GM18858 (cell line): Measurements from ENCODE around the gene FAM170B.

Source experiments
- ATAC-seq: cut with Tn5 transposase; IDR thresholded peaks from one replicate; pipeline ENCODE4 v1.9.1; 2021; ENCODE audit not compliant: unreplicated experiment

The FAM170B gene

DNA sequence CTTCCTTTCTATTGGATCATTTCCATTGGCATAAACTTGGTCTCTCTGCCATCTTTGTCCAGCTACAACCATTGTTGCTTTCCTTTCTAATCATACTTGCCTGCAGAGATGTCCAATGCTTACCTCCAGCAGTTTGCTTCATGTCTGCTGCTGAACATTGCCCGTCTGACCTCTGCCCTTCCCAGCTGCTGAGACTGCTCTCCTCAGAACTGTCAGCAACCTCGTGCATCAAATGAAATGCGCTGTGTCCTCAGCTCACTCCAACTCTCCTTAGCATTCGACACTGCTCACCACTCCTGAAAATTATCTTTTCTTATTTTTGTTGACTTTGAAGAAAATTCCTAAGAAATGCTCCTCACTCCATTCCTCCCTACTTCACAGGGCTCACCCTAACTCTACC is 5.0 kb downstream of the FAM170B start:
- no peak for ATAC-seq

DNA sequence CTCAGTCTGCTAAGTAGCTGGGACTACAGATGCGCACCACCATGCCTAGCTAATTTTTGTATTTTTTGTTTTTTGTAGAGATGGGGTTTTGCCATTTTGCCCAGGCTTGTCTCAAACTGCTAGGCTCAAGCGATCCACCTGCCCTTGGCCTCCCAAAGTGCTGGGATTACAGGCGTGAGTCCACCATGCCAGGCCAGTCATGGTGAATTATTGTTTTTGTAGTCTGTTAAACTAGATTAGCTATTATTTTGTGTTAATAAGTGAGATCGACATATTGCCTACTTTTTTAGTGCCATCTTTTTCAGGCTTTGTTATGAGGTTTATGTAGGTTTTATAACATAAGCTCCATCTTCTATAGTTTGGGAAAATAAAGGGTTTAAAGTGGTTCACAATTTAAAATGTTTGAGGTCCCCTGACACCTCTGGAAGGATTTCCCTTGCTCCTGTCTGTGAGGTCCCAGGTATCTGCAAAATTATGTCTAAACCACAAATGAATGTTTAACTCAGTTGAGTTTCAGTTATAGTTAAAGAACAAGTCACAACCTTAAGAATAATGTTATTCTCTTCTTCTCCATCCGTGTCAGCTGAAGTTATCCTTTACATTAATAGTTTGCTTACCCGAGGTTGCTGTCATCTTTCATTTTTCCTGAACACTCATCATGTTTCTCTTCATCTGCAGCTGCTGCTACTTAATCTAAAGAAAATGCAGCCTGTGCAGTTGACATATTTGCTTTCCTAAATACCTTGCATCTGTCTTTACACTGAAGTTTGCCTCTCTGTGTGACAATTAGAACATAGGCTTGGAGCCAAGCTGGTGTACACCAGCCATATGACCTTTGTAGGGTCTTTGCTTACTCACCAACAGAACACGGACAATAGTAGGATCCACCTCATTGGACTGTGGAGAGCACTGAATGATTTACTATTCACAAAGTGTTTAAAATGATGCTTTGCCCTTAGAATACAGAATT is 9.6 kb downstream of the FAM170B start:
- ATAC-seq, result no peak

- ATAC-seq, result no peak
Observed at GRCh38 chr10:49120911-49121310, 12.9 kb downstream of the FAM170B start.

GRCh38 chr10:49119746-49120145 is 14.1 kb downstream of the FAM170B start:
- ATAC-seq, result no peak

- ATAC-seq, result no peak
Observed at GRCh38 chr10:49118430-49119074, 15.3 kb downstream of the FAM170B start.

GRCh38 chr10:49117376-49118070 is 16.3 kb downstream of the FAM170B start:
- no peak for ATAC-seq

- ATAC-seq, result no peak
Observed at GRCh38 chr10:49116509-49117375, 17.1 kb downstream of the FAM170B start.

GRCh38 chr10:49115796-49116508 is 17.9 kb downstream of the FAM170B start:
- ATAC-seq, result no peak

DNA sequence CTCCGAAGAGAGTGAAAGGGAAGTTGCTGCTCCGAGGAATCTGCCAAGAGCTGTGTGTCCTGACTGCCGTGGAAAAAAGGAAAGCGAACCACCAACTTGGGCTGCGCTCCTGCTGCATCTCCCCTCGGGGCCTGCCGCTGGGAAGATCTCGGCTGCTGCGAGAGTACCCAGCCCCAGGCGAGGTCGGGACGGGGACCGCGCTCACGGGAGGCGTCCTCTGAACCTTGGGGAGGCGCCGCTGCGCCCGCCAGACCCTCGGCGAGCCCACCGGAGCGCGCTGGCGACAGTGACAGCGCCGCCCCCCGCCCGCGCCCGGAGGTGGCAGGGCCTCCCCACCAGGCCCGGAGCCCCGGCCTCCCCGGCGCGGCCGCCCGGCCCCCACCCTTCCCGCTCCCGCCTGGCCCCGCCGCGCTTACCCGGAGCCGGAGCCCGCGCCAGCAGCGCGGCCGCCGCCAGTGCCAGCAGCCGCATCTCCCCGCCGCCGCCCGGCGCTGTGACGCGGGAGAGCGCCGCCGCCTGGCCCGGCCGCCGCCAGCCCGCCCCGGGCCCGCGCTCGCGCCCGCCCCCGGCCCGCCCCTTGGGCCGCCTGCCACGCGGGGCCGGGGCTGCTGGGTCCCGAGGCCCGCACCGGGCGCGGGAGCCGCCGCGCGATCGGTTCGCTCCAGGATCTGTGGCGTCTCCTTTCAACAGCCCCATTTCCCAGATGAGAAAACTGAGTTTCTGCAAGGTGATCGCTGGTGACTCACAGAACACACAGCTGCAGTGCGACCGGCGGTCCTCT is 18.6 kb downstream of the FAM170B start, which contains the start of gene VSTM4:
Gene VSTM4 (minus strand): TSS at position 508 of the 781 bp plus-strand sequence. CDS start 37 bp downstream, at position 471.
- no peak for ATAC-seq

DNA sequence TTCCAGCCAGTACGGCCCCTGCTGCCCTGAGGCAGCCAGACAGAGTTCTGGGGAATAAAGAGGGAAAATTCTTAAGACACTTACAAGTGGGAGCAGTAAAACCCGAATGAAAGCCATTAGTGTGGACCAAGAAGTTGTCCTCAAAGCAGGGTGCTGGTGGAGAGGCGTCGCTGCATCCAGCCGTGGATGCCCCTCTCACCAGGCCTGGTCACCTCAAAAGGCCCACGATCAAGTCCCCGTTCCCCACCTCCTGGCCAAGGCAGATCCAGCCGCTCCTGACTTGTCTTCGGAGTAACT is 19.2 kb downstream of the FAM170B start:
- no peak for ATAC-seq

- no peak for ATAC-seq
Observed at GRCh38 chr10:49113741-49114141, 20.1 kb downstream of the FAM170B start.

DNA sequence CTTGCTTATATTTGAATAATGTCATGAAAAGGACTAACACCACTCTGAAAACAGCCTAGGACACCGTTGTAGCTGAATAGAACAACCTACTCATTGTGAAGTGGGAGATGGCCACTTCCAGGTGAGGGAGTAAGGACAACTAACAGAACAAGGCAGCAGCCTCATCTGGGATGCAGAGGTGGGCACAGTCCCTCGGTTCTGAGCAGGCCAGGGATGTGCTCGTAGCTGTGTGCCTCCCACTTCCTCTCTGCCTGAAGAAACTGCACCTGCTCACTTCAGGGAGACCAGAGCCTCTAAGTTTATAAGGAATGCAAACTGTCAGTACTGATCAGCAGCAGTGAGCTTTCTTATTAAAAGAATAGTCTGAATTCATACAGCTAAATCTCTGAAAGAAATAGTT is 21.0 kb downstream of the FAM170B start:
- no peak for ATAC-seq

DNA sequence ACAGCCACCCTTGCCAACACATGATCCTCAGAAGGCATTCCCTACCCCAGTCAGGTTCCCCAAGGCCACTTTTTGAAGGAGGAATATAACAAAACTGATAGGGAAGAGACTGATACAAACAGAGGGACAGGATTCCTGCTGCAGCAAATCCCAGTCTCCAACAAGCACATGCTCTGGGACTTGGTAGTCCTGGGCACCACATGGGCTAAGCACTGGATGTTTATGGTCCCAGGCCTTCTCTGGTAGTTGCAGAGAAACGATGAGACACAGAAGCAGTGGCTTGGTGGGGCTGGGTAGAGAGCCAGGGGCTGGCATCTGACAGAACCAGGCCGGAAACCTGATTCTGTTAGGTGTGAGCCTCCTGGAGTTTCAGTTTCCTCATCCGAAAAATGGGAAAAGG is 21.7 kb downstream of the FAM170B start:
- ATAC-seq, result no peak

- no peak for ATAC-seq
Observed at GRCh38 chr10:49111320-49111698, 22.5 kb downstream of the FAM170B start.

- ATAC-seq, result no peak
Observed at GRCh38 chr10:49110684-49111319, 23.0 kb downstream of the FAM170B start.

DNA sequence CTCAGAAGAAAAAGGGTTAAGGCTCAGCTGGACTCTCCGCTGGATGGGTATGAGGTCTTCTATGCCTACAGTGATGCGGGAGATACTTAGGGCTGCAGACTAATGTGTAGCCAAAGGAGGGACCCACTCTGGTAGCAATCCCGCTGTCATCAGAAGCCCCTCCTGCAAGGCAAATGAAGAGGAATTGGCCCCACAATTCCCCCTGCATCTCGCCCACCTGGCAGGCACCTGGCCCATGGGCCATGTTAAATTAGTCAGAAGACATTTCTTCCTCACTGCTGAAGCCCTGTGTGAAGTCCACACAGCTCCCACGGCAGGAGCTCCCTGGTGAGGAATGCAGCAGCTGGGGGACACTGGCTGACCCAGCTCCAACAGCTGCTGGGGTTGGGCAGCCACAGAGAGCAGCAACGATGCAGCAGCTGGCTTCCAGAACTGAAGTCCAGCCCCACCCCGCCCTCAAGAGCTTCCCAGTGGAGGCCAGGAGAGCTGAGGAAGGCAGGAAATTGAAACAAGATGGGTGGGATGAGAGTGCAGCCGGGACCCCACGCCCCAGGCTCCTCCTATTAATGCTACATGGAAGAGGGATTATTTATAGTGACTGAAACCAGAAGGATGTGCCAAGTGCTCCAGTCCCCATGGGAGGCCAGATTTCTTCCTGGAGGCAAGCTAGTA is 24.0 kb downstream of the FAM170B start:
- no peak for ATAC-seq

DNA sequence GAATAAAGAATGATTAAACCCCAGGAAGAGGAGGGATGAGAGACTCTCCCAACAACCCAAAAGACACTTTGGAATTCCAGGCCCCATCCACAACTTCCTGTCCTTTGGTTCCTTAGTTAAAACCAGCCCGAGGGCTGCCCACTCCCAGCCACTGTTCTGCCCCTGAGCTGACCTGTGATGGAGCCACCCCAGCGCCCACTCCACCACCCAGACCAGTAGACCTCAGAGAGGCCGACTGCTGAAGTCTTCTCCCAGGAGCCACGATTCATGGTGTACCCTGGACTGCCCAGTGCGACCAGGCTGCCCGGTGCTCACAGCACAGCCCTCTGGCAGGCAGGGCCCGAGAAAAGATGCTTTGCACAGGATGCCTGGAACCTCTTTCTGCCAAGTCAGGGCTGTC is 25.2 kb downstream of the FAM170B start:
- ATAC-seq, result no peak

DNA sequence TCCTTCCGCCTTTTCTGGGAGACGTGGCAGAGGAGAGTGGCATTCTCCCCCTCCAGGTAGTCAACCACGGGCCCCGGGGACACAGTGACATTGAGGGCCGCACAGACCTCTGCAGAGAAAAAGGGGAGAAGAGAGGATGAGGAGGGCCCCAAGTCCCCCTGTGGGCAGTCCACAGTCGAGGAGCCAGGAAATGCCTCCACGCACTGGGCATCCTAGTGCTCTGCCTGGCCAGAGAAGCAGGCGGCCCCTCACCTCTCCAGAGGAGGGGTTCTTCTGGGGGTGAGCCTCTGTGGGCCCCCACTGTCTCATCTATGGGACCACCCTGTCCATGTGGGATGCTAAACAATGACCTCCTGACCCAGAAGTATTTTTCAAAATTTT is 25.9 kb downstream of the FAM170B start:
- ATAC-seq, result no peak
